H9 (cell line): ENCODE data around the gene PCOLCE2. TPM values are rescaled to one million over a fixed set of nuclear protein-coding genes. Genes with fewer than 3 reads are reported as not detected.
A peak's percentile ranks its signal among the peaks of the same experiment; 100 is the strongest.

ENCODE experiments used
- DNase-seq: peaks from one replicate; pipeline ENCODE4 v3.0.0-alpha.2; 2017
- H2AFZ ChIP-seq: one replicate; pipeline ENCODE4 v1.6.1; 2013; ENCODE audit warnings: mild to moderate bottlenecking, low read length, control low read depth, moderate library complexity
- H2AK5ac ChIP-seq: 2 replicates; pipeline ENCODE4 v1.6.1; 2013; ENCODE audit warnings: low read length, control low read depth, mixed read lengths; ENCODE audit not compliant: insufficient read length
- H2BK120ac ChIP-seq: one replicate; pipeline ENCODE4 v1.6.1; 2013; ENCODE audit warnings: low read depth, mild to moderate bottlenecking, low read length, control low read depth, inconsistent platforms; ENCODE audit not compliant: poor library complexity, severe bottlenecking
- H2BK12ac ChIP-seq: 2 replicates; pipeline ENCODE4 v1.6.1; 2013; ENCODE audit warnings: low read length, control low read depth, mixed read lengths, low read depth; ENCODE audit not compliant: insufficient read length
- H2BK15ac ChIP-seq: 2 replicates; pipeline ENCODE4 v1.6.1; 2013; ENCODE audit warnings: low read depth, low read length, control low read depth
- H2BK20ac ChIP-seq: one replicate; pipeline ENCODE4 v1.6.1; 2013; ENCODE audit warnings: low read depth, mild to moderate bottlenecking, low read length, control low read depth, inconsistent platforms; ENCODE audit not compliant: poor library complexity, severe bottlenecking
- H2BK5ac ChIP-seq: 2 replicates; pipeline ENCODE4 v1.6.1; 2013; ENCODE audit warnings: low read length, control low read depth, mixed read lengths; ENCODE audit not compliant: insufficient read length
- H3K14ac ChIP-seq: 2 replicates; pipeline ENCODE4 v1.6.1; 2013; ENCODE audit warnings: low read length, control low read depth; ENCODE audit not compliant: insufficient read depth
- H3K18ac ChIP-seq: 2 replicates; pipeline ENCODE4 v1.6.1; 2013; ENCODE audit warnings: low read depth, mild to moderate bottlenecking, mixed read lengths, low read length, control low read depth; ENCODE audit not compliant: insufficient read length
- H3K23ac ChIP-seq: 2 replicates; pipeline ENCODE4 v1.6.1; 2013; ENCODE audit warnings: low read length, control low read depth, mixed read lengths, low read depth; ENCODE audit not compliant: insufficient read length
- H3K23me2 ChIP-seq: 2 replicates; pipeline ENCODE4 v1.6.1; 2013; ENCODE audit warnings: low read depth, mild to moderate bottlenecking, mixed read lengths, low read length, control low read depth; ENCODE audit not compliant: insufficient read length, poor library complexity, severe bottlenecking
- H3K27ac ChIP-seq: 2 replicates; pipeline ENCODE4 v1.5.1; 2013; ENCODE audit warnings: low read length, control low read depth, mixed read lengths, low read depth; ENCODE audit not compliant: insufficient read length
- H3K27me3 ChIP-seq: 2 replicates; pipeline ENCODE4 v1.6.1; 2013; ENCODE audit warnings: low read length, control low read depth, inconsistent platforms; ENCODE audit not compliant: insufficient read depth
- H3K4ac ChIP-seq: 2 replicates; pipeline ENCODE4 v1.6.1; 2013; ENCODE audit warnings: low read depth, mild to moderate bottlenecking, control low read depth, inconsistent platforms, low read length, moderate library complexity
- H3K4me1 ChIP-seq: 2 replicates; pipeline ENCODE4 v1.6.1; 2013; ENCODE audit warnings: low read length, control low read depth, inconsistent platforms; ENCODE audit not compliant: insufficient read depth
- H3K4me2 ChIP-seq: 2 replicates; pipeline ENCODE4 v1.6.1; 2013; ENCODE audit warnings: low read length, control low read depth, mixed read lengths; ENCODE audit not compliant: insufficient read length, insufficient read depth
- H3K56ac ChIP-seq: 2 replicates; pipeline ENCODE4 v1.6.1; 2013; ENCODE audit warnings: low read depth, mild to moderate bottlenecking, mixed read lengths, low read length, control low read depth; ENCODE audit not compliant: insufficient read length
- H3K79me1 ChIP-seq: 2 replicates; pipeline ENCODE4 v1.6.1; 2013; ENCODE audit warnings: low read depth, mild to moderate bottlenecking, moderate library complexity, low read length, control low read depth, inconsistent platforms; ENCODE audit not compliant: insufficient read depth, poor library complexity, severe bottlenecking
- H3K79me2 ChIP-seq: 2 replicates; pipeline ENCODE4 v1.6.1; 2013; ENCODE audit warnings: low read length, control low read depth, inconsistent platforms; ENCODE audit not compliant: insufficient read depth
- H3K9ac ChIP-seq: 2 replicates; pipeline ENCODE4 v1.6.1; 2013; ENCODE audit warnings: low read length, control low read depth, mixed read lengths; ENCODE audit not compliant: insufficient read length; ENCODE audit errors: extremely low read depth
- H3K9me3 ChIP-seq: one replicate; pipeline ENCODE4 v1.6.1; 2013; ENCODE audit warnings: low read depth, low read length, inconsistent platforms; ENCODE audit not compliant: control insufficient read depth
- H3T11ph ChIP-seq: one replicate; pipeline ENCODE4 v1.6.1; 2013; ENCODE audit warnings: mild to moderate bottlenecking, low read length, control low read depth, inconsistent platforms
- H4K20me1 ChIP-seq: one replicate; pipeline ENCODE4 v1.6.1; 2013; ENCODE audit not compliant: control insufficient read depth, insufficient read length, insufficient read depth
- H4K5ac ChIP-seq: 2 replicates; pipeline ENCODE4 v1.6.1; 2013; ENCODE audit warnings: low read depth, mild to moderate bottlenecking, mixed read lengths, low read length, control low read depth; ENCODE audit not compliant: insufficient read length
- H4K8ac ChIP-seq: replicated peaks from 2 replicates; pipeline ENCODE4 v1.6.1; 2013; ENCODE audit warnings: low read length, control low read depth, mixed read lengths, low read depth; ENCODE audit not compliant: insufficient read length
- H4K91ac ChIP-seq: 2 replicates; pipeline ENCODE4 v1.6.1; 2013; ENCODE audit warnings: low read depth, mild to moderate bottlenecking, moderate library complexity, mixed read lengths, low read length, control low read depth; ENCODE audit not compliant: insufficient read length
- H3K27ac Mint-ChIP-seq, 3 experiments: 2 replicates in 2 of 3; 3 replicates in 1 of 3; pipeline ENCODE4 v1.8.0; 2020 to 2021; ENCODE audit warnings: mixed read lengths in 3 of 3, mild to moderate bottlenecking in 1 of 3, moderate library complexity in 1 of 3
- H3K27me3 Mint-ChIP-seq: 2 replicates; pipeline ENCODE4 v1.8.0; 2021; ENCODE audit warnings: low read depth, mild to moderate bottlenecking, moderate library complexity, mixed read lengths
- H3K36me3 Mint-ChIP-seq, 3 experiments: 2 replicates in 2 of 3; 3 replicates in 1 of 3; pipeline ENCODE4 v1.8.0; 2020 to 2021; ENCODE audit warnings: low read depth in 3 of 3, mixed read lengths in 3 of 3; ENCODE audit not compliant: insufficient read depth in 1 of 3
- H3K4me1 Mint-ChIP-seq, 2 experiments: 2 replicates each; pipeline ENCODE4 v1.8.0; 2020; ENCODE audit warnings: mixed read lengths in 2 of 2
- H3K4me3 Mint-ChIP-seq, 2 experiments: 2 replicates in 1 of 2; 3 replicates in 1 of 2; pipeline ENCODE4 v1.8.0; 2020 to 2021; ENCODE audit warnings: mild to moderate bottlenecking in 2 of 2, mixed read lengths in 2 of 2, moderate library complexity in 1 of 2
- H3K9me3 Mint-ChIP-seq, 2 experiments: 2 replicates in 1 of 2; 3 replicates in 1 of 2; pipeline ENCODE4 v1.8.0; 2020; ENCODE audit warnings: mild to moderate bottlenecking in 2 of 2, mixed read lengths in 2 of 2, moderate library complexity in 1 of 2
- CTCF ChIP-seq: fragments of 200-600 bp; sonication (generic); conservative IDR thresholded peaks from 3 replicates; pipeline ENCODE4 v1.8.0; 2021; ENCODE audit warnings: antibody characterized with exemption, mild to moderate bottlenecking
- WGBS: extraction: QIAGEN DNeasy Blood & Tissue Kit; methylation state at CpG from one replicate; pipeline ENCODE4 v1.1.7; 2013; ENCODE audit warnings: missing lambda C conversion rate, low lambda C conversion rate, mixed read lengths; ENCODE audit not compliant: insufficient read length; ENCODE audit errors: extremely low coverage; 5-methylcytosine and 5-hydroxymethylcytosine counted together
- total RNA-seq: library from RNA; stranded (reverse); gene quantifications from 2 replicates; pipeline ENCODE4 v1.2.1, GENCODE V29; 2021

Gene PCOLCE2
- total RNA-seq, 1 experiment from 2014 or later: 9.2 TPM

GRCh38 chr3:142815803-142816202 is 73.1 kb downstream of the PCOLCE2 start:
- Mint-ChIP-seq H3K4me3 (no peak overlapping the region), H3K36me3 (peaks cover 0 to 6% (median 4%) of the 10 kb centered on the region in 3 experiments; a peak in 4 of 7 replicates), H3K4me1 (0 out of 4 replicates have a peak, but pooled peaks cover 0 to 4% of the 10 kb centered on the region in 2 experiments), H3K27ac (peak overlapping the region in 1 of 3 experiments; percentile 73; a peak in 1 of 7 replicates), H3K9me3 (no peaks in the 10 kb centered on the region), H3K27me3 (no peaks in the 10 kb centered on the region)
- H2BK5ac ChIP-seq: no peak overlapping the region
- H2BK12ac ChIP-seq: no peak overlapping the region
- no peak overlapping the region for H3K27ac ChIP-seq
- no peak overlapping the region for H3K9ac ChIP-seq
- H3K23ac ChIP-seq: no peak overlapping the region
- no peak overlapping the region for H4K8ac ChIP-seq
- no peak overlapping the region for H2AFZ ChIP-seq
- H3K14ac ChIP-seq: no peak overlapping the region
- no peaks in the 10 kb centered on the region for H3K27me3 ChIP-seq
- no peak for TF ChIP-seq CTCF
- H3K23me2 ChIP-seq: no peaks in the 10 kb centered on the region
- no peak overlapping the region for H4K5ac ChIP-seq
- no peak overlapping the region for H3K18ac ChIP-seq
- H3K56ac ChIP-seq: no peak overlapping the region
- H3T11ph ChIP-seq: no peak overlapping the region
- no peak overlapping the region for H2BK120ac ChIP-seq
- H4K91ac ChIP-seq: no peak overlapping the region
- H2BK20ac ChIP-seq: no peak overlapping the region
- no peaks in the 10 kb centered on the region for H3K79me2 ChIP-seq
- no peaks in the 10 kb centered on the region for H3K79me1 ChIP-seq
- no peaks in the 10 kb centered on the region for H4K20me1 ChIP-seq
- no CpG with 5 or more reads among the region's 6 CpGs for WGBS
- no peaks in the 10 kb centered on the region for H3K4me1 ChIP-seq
- H3K9me3 ChIP-seq: no peaks in the 10 kb centered on the region
- no peak overlapping the region for H2AK5ac ChIP-seq
- no peak for DNase-seq
- H3K4ac ChIP-seq: no peak overlapping the region
- H2BK15ac ChIP-seq: no peak overlapping the region
- H3K4me2 ChIP-seq: no peak overlapping the region
